Neural crest cell (in vitro differentiated cells): Measurements from ENCODE around the gene SDHC. TPM values are rescaled to one million over a fixed set of nuclear protein-coding genes. Genes with fewer than 3 reads are reported as not detected.

Experiments used
- DNase-seq: peaks from one replicate; pipeline ENCODE4 v3.0.0; 2021; ENCODE audit warnings: low read depth, mixed read lengths, low spot score
- H3K27ac Mint-ChIP-seq: one replicate; pipeline ENCODE4 v1.8.0; 2021; ENCODE audit warnings: mild to moderate bottlenecking, mixed read lengths; ENCODE audit not compliant: unreplicated experiment
- H3K27me3 Mint-ChIP-seq: 2 replicates; pipeline ENCODE4 v1.8.0; 2021; ENCODE audit warnings: low read depth, mild to moderate bottlenecking, mixed read lengths
- H3K36me3 Mint-ChIP-seq: 2 replicates; pipeline ENCODE4 v1.8.0; 2021; ENCODE audit warnings: low read depth, mild to moderate bottlenecking, mixed read lengths
- H3K4me1 Mint-ChIP-seq: 2 replicates; pipeline ENCODE4 v1.8.0; 2021; ENCODE audit warnings: mixed read lengths
- H3K4me3 Mint-ChIP-seq: one replicate; pipeline ENCODE4 v1.8.0; 2021; ENCODE audit warnings: mild to moderate bottlenecking, mixed read lengths
- H3K9me3 Mint-ChIP-seq: 2 replicates; pipeline ENCODE4 v1.8.0; 2021; ENCODE audit warnings: mixed read lengths
- total RNA-seq: library from RNA; stranded (reverse); gene quantifications from 2 replicates; pipeline ENCODE4 v1.2.1, GENCODE V29; 2021
- TF ChIP-seq, protein P1 (sequence below): fragments of 200-600 bp; sonication (generic); conservative IDR thresholded peaks from 2 replicates; pipeline ENCODE4 v1.5.0; 2021; ENCODE audit warnings: antibody characterized with exemption, mild to moderate bottlenecking

The SDHC gene
- total RNA-seq, 1 donor from 2014 or later: 200 TPM

DNA sequence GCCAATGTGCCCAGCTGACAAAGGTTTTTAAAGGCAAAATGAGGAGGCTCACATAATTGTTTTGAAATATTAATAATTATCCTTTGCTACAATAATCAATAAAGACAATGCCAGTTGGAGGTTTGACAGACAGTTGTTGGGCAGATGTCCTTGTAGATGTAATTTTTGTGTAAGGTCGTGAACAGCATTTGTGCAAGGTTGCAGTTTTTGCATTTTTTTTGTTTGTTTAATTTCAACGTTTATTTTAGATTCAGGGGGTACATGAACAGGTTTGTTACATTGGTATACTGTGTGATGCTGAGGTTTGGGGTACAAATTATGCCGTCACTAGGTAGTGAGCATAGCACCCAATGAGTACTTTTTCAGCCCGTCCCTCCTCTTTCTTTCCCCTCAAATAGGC lies 13.7 kb upstream of the SDHC start:
- TF ChIP-seq, protein P1, sequence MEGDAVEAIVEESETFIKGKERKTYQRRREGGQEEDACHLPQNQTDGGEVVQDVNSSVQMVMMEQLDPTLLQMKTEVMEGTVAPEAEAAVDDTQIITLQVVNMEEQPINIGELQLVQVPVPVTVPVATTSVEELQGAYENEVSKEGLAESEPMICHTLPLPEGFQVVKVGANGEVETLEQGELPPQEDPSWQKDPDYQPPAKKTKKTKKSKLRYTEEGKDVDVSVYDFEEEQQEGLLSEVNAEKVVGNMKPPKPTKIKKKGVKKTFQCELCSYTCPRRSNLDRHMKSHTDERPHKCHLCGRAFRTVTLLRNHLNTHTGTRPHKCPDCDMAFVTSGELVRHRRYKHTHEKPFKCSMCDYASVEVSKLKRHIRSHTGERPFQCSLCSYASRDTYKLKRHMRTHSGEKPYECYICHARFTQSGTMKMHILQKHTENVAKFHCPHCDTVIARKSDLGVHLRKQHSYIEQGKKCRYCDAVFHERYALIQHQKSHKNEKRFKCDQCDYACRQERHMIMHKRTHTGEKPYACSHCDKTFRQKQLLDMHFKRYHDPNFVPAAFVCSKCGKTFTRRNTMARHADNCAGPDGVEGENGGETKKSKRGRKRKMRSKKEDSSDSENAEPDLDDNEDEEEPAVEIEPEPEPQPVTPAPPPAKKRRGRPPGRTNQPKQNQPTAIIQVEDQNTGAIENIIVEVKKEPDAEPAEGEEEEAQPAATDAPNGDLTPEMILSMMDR: no peak
- Mint-ChIP-seq H3K36me3 (peaks cover 2% of the 10 kb centered on the region), H3K27ac (no peak overlapping the region), H3K9me3 (no peaks in the 10 kb centered on the region), H3K4me1 (peaks cover 20% of the 10 kb centered on the region), H3K27me3 (no peaks in the 10 kb centered on the region), H3K4me3 (no peak overlapping the region)
- no peak for DNase-seq

DNA sequence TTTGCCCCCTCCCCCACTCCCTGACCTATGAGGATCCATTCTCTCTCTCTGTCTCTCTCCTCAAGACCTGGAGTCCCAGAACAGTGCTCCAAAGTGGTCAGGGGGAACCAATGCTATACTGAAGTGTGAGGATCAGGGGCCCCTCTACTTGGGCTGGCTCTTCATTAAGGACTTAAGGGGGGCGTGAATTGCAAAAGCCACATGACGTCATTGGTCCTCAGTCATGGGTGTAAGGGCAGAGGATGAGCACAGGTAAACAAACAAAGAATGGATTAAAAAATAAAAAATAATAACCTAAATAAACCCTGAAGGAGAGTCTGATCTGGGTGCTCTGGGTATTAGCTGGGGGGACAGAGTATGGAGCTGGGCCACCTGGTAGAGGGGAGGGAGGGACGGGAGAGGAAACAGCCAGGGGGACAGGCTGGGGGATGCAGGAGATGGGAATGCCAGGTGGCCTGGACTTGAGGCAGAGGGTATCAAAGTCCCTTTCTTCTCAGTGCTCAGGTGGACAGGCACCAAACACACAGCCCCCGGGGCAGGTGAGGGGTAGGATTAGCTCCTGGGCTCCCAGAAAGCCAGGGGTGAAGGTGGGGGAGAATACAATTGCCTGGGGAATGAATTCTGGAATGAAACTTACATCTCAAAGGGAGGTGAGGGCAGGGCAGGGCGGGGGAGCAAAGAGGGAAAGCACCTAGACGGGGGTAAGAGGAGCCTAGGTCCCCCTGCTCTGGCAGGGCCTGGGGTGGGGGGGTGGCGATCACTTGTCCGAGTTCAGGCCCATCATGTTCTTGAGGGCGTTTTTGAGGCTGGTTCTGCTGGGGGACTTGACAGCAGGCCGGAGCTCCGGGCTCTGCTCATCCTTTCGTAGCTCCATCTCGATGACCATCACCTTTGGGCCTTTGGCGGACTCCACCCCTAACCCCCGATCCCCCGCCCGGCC lies 9.0 kb upstream of the SDHC start:
- peaks cover 3% of the 10 kb centered on the region for H3K9me3 Mint-ChIP-seq
- TF ChIP-seq, protein P1: no peak
- H3K4me1 Mint-ChIP-seq: peaks cover 63% of the 10 kb centered on the region
- H3K27ac Mint-ChIP-seq: no peak overlapping the region
- peak overlapping the region; percentile 92 for H3K4me3 Mint-ChIP-seq
- no peaks in the 10 kb centered on the region for H3K27me3 Mint-ChIP-seq
- DNase-seq: no peak
- H3K36me3 Mint-ChIP-seq: peaks cover 3% of the 10 kb centered on the region

DNA sequence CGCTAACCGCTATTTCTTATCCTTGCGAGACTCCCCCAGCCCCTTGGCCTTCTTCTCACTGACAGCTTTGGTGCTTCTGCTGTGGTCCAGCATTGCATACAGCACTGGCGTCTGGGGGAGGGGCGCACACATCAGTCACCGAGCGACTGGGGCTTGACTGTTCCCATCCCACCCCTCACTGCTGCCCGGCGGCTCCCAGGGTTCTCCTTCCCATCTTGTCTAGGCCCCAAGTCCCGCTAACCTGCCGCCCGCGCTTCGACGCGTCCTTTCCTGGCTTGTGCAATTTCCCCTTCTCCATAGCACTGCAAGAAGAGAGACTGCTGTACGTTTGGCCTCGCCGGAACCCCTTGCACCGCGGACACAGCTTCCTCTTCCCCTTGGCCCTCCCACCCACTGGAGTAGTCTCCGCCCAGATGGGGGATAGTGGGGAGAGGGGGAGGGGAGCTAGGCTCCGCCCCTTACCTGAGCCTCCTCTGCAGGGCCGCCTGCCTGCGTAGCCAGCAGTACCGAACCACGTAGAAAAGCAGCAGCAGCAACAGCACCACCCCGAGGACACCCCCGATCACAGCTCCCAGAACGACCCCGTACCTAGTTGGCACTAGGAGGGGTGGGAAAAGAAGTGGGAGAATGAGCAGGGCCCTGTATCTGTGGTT lies 8.2 kb upstream of the SDHC start:
- H3K36me3 Mint-ChIP-seq: peaks cover 3% of the 10 kb centered on the region
- H3K4me3 Mint-ChIP-seq: peak overlapping the region; percentile 92
- H3K27ac Mint-ChIP-seq: peak overlapping the region; percentile 95

DNA sequence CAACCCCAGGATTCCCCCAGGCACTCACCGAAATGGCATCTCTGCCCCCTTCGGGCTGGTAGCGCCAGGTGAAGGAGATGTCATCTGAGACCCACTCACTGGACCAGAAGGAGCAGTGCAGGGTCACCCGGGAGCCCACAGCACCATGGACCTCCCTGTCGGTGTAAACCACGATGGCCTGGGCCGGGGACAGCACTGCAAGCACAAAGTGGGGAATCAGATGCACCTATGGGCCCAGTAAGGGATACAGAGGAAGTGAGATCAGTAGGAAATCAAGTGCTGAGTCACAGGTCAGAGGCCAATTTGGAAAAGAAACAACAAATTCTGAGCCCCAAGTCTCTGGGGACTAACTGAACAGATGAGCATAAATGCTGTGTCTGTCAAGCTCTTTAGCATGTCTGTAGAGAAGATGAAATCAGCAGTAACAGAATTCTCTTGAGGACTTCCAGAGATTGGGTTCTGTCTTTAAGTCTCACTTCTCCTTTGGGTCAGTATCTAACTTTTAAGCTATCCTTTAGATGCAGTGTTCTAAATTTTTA lies 6.9 kb upstream of the SDHC start:
- DNase-seq: no peak
- H3K4me3 Mint-ChIP-seq: peak overlapping the region; percentile 92
- no peaks in the 10 kb centered on the region for H3K27me3 Mint-ChIP-seq
- peaks cover 70% of the 10 kb centered on the region for H3K4me1 Mint-ChIP-seq
- H3K36me3 Mint-ChIP-seq: peaks cover 3% of the 10 kb centered on the region
- TF ChIP-seq, protein P1: no peak
- peak overlapping the region; percentile 95 for H3K27ac Mint-ChIP-seq
- H3K9me3 Mint-ChIP-seq: peaks cover 3% of the 10 kb centered on the region

More for the DNA sequence above, 8.2 kb upstream of the SDHC start:
- Mint-ChIP-seq H3K27me3 (no peaks in the 10 kb centered on the region), H3K4me1 (peaks cover 64% of the 10 kb centered on the region), H3K9me3 (peaks cover 3% of the 10 kb centered on the region)
- peak; percentile 32 for DNase-seq
- TF ChIP-seq, protein P1: peak; percentile 49

DNA sequence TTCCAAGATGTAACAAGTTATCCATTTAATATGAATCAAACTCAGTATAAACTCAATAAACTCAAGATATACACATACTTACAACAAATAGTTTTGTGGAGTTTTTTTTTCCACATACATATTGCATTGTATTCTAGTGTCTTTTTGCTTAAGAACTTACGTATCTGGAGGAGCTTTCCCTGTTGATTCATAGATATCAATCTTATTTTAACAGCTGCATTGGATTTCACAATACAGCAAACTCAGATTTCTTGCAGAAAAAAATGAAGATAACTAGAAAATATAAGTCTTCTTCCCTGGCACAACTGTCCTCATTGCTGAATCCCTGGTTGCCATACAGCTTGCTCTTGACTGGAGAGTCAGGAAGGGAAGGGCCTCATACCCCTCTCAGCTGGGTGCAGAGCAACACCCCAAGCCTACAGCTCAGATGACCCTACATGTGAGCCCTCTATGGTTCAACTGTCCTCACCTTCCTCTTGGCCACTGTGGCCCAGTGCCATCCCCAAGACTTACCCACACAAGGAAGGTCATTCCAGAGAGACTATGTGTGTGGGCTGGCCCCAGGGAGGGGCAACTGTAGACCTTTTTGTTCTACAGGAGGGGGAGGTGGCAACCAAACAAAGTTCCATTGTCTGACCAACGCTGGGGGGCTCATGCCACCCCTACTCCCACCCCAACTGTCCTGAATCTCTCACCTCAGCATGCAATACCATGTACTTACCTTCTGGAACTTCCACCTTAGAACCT lies 6.1 kb upstream of the SDHC start:
- Mint-ChIP-seq H3K36me3 (peaks cover 3% of the 10 kb centered on the region), H3K27me3 (no peaks in the 10 kb centered on the region), H3K27ac (peak overlapping the region; percentile 8), H3K9me3 (peaks cover 3% of the 10 kb centered on the region), H3K4me1 (peaks cover 70% of the 10 kb centered on the region), H3K4me3 (peak overlapping the region; percentile 58)
- TF ChIP-seq, protein P1: no peak
- DNase-seq: no peak
